ENCODE measurements around the gene RASSF7.

Gene RASSF7

DNA sequence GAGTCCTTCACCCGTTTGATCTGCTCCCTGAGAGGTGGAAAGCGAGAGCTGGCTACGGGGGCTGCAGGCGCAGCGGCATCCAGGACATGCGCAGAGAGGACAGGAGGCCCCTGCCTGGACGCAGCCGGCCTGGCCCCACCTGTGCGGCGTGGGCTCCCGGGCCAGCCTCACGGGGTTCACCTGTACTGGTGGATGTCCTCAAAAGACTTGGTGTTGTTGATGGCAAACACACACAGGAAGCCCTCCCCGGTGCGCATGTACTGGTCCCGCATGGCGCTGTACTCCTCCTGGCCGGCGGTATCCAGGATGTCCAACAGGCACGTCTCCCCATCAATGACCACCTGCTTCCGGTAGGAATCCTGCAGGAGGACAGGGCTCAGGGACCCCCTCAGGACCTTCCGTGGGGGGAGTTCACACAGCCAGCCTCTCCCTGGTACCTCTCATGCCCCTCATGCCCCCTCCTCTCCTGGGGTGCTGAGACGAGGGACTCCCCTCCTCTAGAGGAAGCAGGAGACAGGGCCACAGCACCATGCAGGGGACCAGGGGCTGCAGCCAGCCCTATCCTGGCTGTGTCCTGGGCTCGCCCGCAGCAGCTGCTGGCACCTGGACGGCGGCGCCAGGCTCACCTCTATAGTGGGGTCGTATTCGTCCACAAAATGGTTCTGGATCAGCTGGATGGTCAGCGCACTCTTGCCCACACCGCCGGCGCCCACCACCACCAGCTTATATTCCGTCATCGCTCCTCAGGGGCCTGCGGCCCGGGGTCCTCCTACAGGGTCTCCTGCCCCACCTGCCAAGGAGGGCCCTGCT is 27.0 kb upstream of the RASSF7 start:
- DNase-seq, result no peak

- peak; percentile 54 for DNase-seq
These were observed 26.2 kb upstream of the RASSF7 start for GRCh38 chr11:534396-535209.

- DNase-seq, result no peak
These were observed 25.6 kb upstream of the RASSF7 start for GRCh38 chr11:535210-535518.

DNA sequence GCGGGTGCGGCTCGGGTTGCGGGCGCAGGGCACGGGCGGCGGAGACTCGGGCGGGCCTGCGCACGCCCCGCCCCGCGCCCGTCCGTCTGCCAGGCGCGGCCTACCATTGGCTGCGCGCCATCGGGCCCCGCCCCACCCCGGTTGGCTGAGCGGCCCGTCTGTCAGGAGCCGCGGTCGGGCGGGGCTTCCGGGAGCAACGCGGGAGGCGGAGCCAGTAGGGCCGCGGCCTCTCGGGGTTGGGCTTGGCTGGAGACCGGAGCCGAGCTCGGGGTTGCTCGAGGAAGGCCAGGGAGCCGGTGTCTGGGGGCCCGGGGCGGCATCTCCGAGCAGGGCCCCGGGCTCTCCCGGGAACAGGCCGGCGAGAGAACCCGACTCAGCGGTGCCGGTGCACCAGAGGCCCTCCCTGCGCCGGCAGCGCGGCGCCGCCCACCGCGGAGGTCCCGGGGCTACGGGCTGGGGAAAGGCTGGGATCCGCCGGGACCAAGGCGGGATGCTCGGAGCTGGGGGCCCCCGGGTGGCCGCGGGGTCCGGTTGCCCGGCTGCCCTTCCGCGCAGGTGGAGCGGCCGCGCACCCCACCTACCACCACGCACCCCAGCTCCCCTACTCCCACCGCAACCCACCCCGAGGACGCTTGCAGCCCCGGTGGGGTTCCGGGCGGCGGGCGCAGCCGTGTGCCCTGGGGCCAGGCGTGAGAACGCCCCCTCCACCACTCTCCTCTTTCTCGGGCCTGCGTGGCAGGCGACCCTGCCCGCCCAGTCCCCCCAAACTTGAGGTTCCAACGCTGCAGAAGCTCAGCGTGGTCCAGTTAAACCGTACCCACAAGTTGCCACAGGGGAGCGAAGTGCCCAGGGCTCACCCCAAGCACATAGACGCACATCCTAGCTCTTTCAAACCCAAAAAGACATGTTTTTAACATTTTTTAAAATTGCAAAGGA is 25.0 kb upstream of the RASSF7 start, which contains the start of gene HRAS:
Gene HRAS, minus strand, starts transcription at position 58 of the 936 bp plus-strand sequence.
- DNase-seq, result peak; percentile 97

- peak; percentile 92 for DNase-seq
These were observed 23.7 kb upstream of the RASSF7 start, which contains the start of gene LRRC56 for GRCh38 chr11:536841-537621. Gene LRRC56 (plus strand): TSS chr11:537527. CDS start chr11:540685, 3,158 bp downstream.

- DNase-seq, result no peak
These were observed 22.9 kb upstream of the RASSF7 start for GRCh38 chr11:537622-538430.

DNA sequence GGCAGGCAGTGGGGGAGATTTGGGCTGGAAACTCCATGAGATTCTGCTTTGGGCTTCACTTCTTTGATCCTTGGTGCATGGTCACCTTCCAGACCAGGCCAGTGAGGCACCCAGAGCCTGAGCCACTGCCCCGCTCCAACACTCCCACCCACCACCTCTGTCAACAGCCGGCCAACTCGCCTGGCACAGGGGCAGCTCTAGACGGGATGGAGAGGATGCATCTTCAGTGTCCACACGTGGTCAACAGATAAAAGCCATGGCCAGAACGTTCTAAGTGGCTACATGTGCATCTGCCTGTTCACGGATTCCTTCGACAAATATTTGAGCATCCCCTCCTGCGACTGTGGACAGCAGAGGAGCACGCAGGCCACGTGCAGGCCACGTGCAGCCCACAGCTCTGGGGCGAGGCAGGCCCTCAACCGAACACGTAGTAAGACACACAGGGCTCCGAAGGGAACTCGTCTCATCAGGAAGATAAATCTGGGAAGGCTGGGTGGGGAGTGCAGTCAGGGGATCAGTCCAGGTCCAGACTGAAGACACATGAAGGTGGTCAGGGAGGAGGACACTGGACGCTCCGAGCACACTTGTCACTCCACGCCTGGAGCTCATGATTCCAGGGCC is 22.2 kb upstream of the RASSF7 start:
- DNase-seq, result no peak

DNA sequence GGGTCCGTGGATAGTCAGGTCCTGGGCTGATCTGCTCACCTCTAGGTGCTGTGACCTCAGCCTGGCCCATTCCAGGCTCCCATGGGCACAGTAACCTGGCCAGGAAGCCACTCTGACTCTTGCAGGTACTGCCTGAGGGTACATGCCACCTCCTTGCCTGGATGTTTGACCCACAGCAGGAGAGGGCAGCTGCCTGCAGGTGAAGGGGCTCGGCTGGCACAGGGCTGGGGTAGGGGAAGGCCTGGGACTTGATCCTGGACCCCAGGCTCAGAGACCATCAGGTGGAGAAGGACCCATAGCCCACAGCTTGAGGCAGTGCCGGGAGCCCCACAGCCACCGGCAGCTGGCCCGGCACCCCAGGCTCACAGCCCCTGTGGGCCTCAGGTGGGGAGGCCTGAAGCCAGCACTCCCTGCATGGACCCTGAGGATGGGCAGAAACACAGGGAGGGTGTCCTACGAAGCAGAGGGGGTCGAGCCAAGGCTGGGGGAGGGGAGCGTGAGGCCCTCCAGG is 20.7 kb upstream of the RASSF7 start:
- DNase-seq, result no peak

GRCh38 chr11:540583-541432 is 20.0 kb upstream of the RASSF7 start:
- DNase-seq, result no peak

- no peak for DNase-seq
These were observed 19.3 kb upstream of the RASSF7 start for GRCh38 chr11:541433-541885.

GRCh38 chr11:544817-545166 is 16.0 kb upstream of the RASSF7 start:
- no peak for DNase-seq

- DNase-seq, result no peak
These were observed 15.6 kb upstream of the RASSF7 start for GRCh38 chr11:545171-545570.

DNA sequence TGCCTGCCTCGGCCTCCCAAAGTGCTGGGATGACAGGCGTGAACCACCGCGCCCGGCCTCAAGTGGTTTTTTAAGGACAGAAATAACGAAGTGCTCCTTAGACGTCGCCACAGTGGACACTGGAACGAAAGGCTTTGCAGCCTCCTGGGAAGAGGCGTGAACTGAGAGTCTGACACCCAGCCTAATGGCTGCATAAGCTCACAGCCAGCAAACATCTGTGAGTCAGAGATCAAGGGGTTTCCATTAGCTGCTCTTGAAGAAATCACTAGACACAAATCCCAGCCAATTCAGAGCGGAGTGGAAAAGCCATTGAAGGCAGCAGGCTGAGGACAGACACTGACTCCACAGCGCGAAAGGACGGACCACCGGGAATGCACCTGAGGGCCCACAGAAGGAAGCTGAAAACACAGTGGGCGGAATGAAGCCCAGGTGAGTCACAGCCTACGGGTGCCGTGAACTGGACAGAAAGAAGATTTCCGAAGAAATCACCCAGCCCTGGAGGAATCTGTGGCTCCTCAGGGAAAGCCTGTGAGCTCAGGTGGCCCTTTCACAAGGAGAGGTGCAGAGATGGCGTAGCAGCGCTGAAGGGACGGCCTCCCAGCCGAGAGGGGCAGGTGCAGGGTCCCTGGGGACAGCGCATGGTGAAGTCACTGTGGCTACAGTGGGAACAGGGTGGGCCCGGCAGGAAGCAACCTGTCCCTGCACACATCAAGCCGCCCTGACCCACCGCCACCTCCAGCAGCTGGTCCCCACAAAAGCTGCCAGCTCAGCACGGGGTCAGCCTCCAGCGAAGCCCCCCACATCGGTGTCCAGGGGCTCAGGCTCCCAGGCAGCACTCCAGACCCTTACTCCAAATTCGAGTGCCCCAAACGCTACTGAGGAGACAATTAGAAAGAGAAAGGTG is 11.8 kb upstream of the RASSF7 start:
- no peak for DNase-seq

DNA sequence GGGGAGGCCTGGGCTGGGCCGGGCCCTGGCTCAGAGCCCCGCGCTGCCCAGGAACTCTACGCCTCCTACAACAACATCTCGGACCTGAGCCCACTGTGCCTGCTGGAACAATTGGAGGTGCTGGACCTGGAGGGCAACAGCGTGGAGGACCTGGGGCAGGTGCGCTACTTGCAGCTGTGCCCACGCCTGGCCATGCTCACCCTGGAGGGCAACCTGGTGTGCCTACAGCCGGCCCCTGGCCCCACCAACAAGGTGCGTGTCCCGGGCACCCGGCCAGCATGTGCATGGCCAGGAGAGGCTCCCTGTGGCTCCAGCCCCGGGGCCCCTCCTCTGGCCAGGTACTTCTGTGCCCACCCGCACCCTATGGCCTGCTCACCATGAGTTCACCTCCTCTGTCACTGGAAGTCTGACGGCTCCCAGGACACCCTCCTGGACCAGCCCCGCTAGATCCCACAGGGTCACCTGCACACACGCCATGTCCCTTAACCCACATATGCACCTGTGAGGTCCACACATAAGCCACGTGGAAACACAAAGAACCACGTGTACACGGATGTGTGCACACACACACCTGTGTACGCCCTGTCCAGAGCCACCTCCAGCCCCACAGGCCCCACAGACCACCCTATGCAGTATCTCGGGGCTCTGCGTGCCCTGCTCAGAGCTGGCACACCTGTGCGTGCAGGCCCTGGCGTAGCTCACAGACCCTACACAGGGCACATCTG is 10.6 kb upstream of the RASSF7 start:
- DNase-seq, result no peak

GRCh38 chr11:550746-551085 is 10.1 kb upstream of the RASSF7 start:
- no peak for DNase-seq

DNA sequence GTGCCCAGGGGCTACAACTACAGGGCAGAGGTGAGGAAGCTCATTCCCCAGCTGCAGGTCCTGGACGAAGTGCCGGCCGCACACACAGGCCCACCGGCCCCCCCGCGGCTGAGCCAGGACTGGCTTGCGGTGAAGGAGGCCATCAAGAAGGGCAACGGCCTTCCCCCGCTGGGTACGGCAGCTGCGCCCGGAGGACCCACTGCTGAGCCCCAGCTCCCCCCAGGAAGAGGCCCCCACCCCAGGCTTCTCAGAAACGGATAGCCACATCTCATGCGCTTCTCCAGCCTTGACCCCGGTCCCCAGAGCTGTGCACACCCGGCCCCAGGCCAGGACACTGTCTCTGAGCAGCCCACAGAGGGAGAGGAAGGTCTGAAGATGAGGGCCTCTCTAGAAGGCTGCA is 9.6 kb upstream of the RASSF7 start:
- no peak for DNase-seq

- no peak for DNase-seq
These were observed 9.2 kb upstream of the RASSF7 start for GRCh38 chr11:551596-551995.

Data from activated CD4-positive, alpha-beta T cell treated with anti-CD3 and anti-CD28 coated beads for 48 hours (primary cell).